DOHH2 (cell line): ENCODE results near the gene WDFY4.

Experiments used
- H3F3A ChIP-seq: fragments of 200-600 bp; sonication (generic), shearing (Covaris generic); 2 replicates; pipeline ENCODE4 v1.6.0; 2016; ENCODE audit warnings: antibody characterized with exemption, mild to moderate bottlenecking; ENCODE audit not compliant: control insufficient read depth, insufficient read depth
- H3K27ac ChIP-seq: fragments of 200-600 bp; sonication (generic); 2 replicates; pipeline ENCODE4 v1.5.1; 2014; ENCODE audit warnings: low read depth, mild to moderate bottlenecking, low read length, moderate library complexity
- H3K27me3 ChIP-seq: fragments of 200-600 bp; sonication (generic); 2 replicates; pipeline ENCODE4 v1.6.1; 2014; ENCODE audit warnings: mild to moderate bottlenecking, low read length, mixed read lengths; ENCODE audit not compliant: control insufficient read depth
- H3K36me3 ChIP-seq: fragments of 200-600 bp; sonication (generic); 2 replicates; pipeline ENCODE4 v1.6.1; 2014; ENCODE audit warnings: mild to moderate bottlenecking, low read length, moderate library complexity, mixed read lengths; ENCODE audit not compliant: control insufficient read depth
- H3K4me1 ChIP-seq: fragments of 200-600 bp; sonication (generic); 2 replicates; pipeline ENCODE4 v1.6.1; 2014; ENCODE audit warnings: mild to moderate bottlenecking, low read length, mixed read lengths; ENCODE audit not compliant: control insufficient read depth
- H3K4me2 ChIP-seq: fragments of 200-600 bp; sonication (generic); 2 replicates; pipeline ENCODE4 v1.6.0; 2014; ENCODE audit warnings: mild to moderate bottlenecking, low read length, moderate library complexity
- H3K4me3 ChIP-seq: fragments of 200-600 bp; sonication (generic); 2 replicates; pipeline ENCODE4 v1.5.1; 2014; ENCODE audit warnings: mild to moderate bottlenecking, low read length, mixed read lengths
- H3K79me2 ChIP-seq: fragments of 200-600 bp; sonication (generic); 2 replicates; pipeline ENCODE4 v1.6.1; 2014; ENCODE audit warnings: mild to moderate bottlenecking, low read length, mixed read lengths; ENCODE audit not compliant: control insufficient read depth
- H3K9me2 ChIP-seq: fragments of 200-600 bp; sonication (generic); replicated peaks from 2 replicates; pipeline ENCODE4 v1.6.1; 2014; ENCODE audit warnings: mild to moderate bottlenecking, low read length, mixed read lengths; ENCODE audit not compliant: control insufficient read depth
- H3K9me3 ChIP-seq: fragments of 200-600 bp; sonication (generic); 2 replicates; pipeline ENCODE4 v1.6.1; 2014; ENCODE audit warnings: antibody characterized with exemption, low read length, mixed read lengths; ENCODE audit not compliant: control insufficient read depth, insufficient read depth
- H4K20me1 ChIP-seq: fragments of 200-600 bp; sonication (generic); 2 replicates; pipeline ENCODE4 v1.6.0; 2014; ENCODE audit warnings: low read depth, mild to moderate bottlenecking, antibody characterized with exemption, low read length, moderate library complexity; ENCODE audit not compliant: control insufficient read depth, insufficient read depth
- CTCF ChIP-seq: fragments of 200-600 bp; sonication (generic); IDR thresholded peaks from one replicate; pipeline ENCODE4 v1.5.1; 2014; ENCODE audit warnings: antibody characterized with exemption, mild to moderate bottlenecking, low read depth, low read length; ENCODE audit not compliant: poor library complexity, severe bottlenecking
- EZH2phosphoT487 ChIP-seq: fragments of 200-600 bp; sonication (generic); IDR thresholded peaks from 2 replicates; pipeline ENCODE4 v1.6.1; 2017; ENCODE audit warnings: borderline replicate concordance, mild to moderate bottlenecking, antibody characterized with exemption, low read length, moderate library complexity, mixed read lengths

The WDFY4 gene

DNA sequence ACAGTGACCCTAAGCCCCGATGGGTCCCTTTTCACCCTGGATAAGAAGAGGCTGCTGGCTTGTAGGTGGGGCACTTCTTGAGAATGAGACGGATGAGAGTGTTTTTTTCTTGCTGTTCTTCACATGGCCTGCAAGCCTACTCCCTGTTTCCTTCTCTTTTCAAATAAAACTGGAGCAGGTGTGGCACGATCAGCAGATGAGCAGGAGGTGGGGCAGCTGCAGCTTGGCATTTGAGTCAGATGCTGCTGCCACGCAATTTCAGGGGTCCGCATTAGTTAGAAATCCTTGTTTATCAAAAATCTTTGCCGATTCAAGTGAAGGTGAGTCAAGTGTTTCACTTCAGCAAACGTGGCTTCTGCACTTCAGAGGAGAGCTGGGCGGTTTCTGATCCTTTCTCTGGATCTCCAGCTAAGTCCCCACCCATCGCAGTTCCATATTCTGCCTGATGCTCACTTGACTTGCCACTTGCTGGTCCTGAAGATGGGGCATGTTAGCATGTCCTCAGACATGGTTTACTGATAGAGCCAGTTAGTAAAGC, 20.8 kb downstream of the WDFY4 start:
- Histone ChIP-seq H3F3A (no peaks in the 10 kb centered on the region), H3K27me3 (no peaks in the 10 kb centered on the region), H3K9me3 (no peaks in the 10 kb centered on the region), H3K36me3 (peaks cover 58% of the 10 kb centered on the region), H3K4me3 (no peak overlapping the region), H3K4me1 (peaks cover 14% of the 10 kb centered on the region), H3K9me2 (no peaks in the 10 kb centered on the region), H3K4me2 (no peak overlapping the region), H3K79me2 (peaks cover 83% of the 10 kb centered on the region), H3K27ac (no peak overlapping the region), H4K20me1 (peaks cover 5% of the 10 kb centered on the region)
- TF ChIP-seq EZH2phosphoT487 (no peak), CTCF (no peak)

DNA sequence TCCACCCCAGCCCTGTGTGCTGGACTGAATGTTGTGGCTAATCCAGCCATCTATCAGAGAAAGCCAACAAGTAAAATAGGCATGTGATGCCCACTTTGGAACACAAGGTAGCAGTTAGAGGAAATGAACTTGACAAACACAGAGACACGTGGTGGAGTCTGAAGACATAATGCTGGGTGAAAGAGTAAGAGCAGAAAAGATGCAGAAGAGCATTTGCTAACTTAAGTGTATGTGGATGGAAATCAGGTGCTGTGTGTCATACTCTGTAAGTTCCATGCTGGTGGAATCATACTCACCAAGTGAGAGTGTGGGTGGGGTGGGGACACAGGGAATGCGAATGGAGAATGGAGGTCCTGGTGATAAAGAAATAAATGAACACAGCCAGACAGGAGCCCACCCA, 22.8 kb downstream of the WDFY4 start:
- Histone ChIP-seq H3K9me2 (no peaks in the 10 kb centered on the region), H3K27me3 (no peaks in the 10 kb centered on the region), H4K20me1 (no peaks in the 10 kb centered on the region; the same call in 1 of the 2 replicates), H3K79me2 (peaks cover 69% of the 10 kb centered on the region), H3K27ac (no peak overlapping the region), H3K36me3 (peaks cover 69% of the 10 kb centered on the region), H3K9me3 (no peaks in the 10 kb centered on the region), H3K4me1 (no peaks in the 10 kb centered on the region), H3K4me2 (no peak overlapping the region), H3F3A (no peaks in the 10 kb centered on the region), H3K4me3 (no peak overlapping the region)
- TF ChIP-seq EZH2phosphoT487 = no peak
- no peak for TF ChIP-seq CTCF

GRCh38 chr10:48708144-48708543, 23.5 kb downstream of the WDFY4 start:
- Histone ChIP-seq H3K9me2 (no peaks in the 10 kb centered on the region), H3K27me3 (no peaks in the 10 kb centered on the region), H3K27ac (no peak overlapping the region), H3K4me1 (no peaks in the 10 kb centered on the region), H3K9me3 (no peaks in the 10 kb centered on the region), H3K4me2 (no peak overlapping the region), H3K36me3 (peaks cover 76% of the 10 kb centered on the region), H3K79me2 (peaks cover 69% of the 10 kb centered on the region), H3F3A (no peaks in the 10 kb centered on the region), H4K20me1 (no peaks in the 10 kb centered on the region), H3K4me3 (no peak overlapping the region)
- TF ChIP-seq EZH2phosphoT487 (no peak), CTCF (no peak)
